Right cardiac atrium (tissue), 5 donors: Measurements from ENCODE around the gene HEXIM1. TPM values are rescaled to one million over a fixed set of nuclear protein-coding genes. Genes with fewer than 3 reads are reported as not detected.

ENCODE experiments used
- ATAC-seq, 2 donors: fragments of 200-7000 bp; cut with Tn5 transposase; one replicate each; pipeline versions ENCODE4 v1.8.0 to v1.9.1; 2020; ENCODE audit warnings: moderate library complexity in 2 of 2, mild to moderate bottlenecking in 1 of 2
- DNase-seq, 3 donors: peaks; one replicate each; pipeline ENCODE4 v3.0.0-alpha.2; 2020
- H3K27ac ChIP-seq: one replicate; pipeline ENCODE4 v1.5.1; 2013; ENCODE audit warnings: mild to moderate bottlenecking, low read length, control low read depth, moderate library complexity
- H3K27me3 ChIP-seq: one replicate; pipeline ENCODE4 v1.6.1; 2013; ENCODE audit not compliant: control insufficient read depth, insufficient read depth
- H3K4me1 ChIP-seq: one replicate; pipeline ENCODE4 v1.6.1; 2013; ENCODE audit warnings: low read length; ENCODE audit not compliant: control insufficient read depth, insufficient read depth
- H3K4me3 ChIP-seq: one replicate; pipeline ENCODE4 v1.5.1; 2013; ENCODE audit warnings: low read length, control low read depth
- H3K9me3 ChIP-seq: one replicate; pipeline ENCODE4 v1.6.1; 2013; ENCODE audit warnings: low read length; ENCODE audit not compliant: control insufficient read depth
- WGBS: extraction: QIAGEN DNeasy Blood & Tissue Kit; methylation state at CpG from one replicate; pipeline ENCODE4 v1.1.7; 2013; 5-methylcytosine and 5-hydroxymethylcytosine counted together
- intact Hi-C, 4 donors: fragments of 100-400 bp; cut with DNase I; formaldehyde crosslinking; loops; one replicate each; pipeline versions ENCODE4 v1.11.0 to v1.14.0; 2022 to 2023
- polyA plus RNA-seq: library from polyadenylated mRNA; stranded (reverse); fragments of 200-250 nt; gene quantifications from one replicate; pipeline ENCODE4 v1.2.3, GENCODE V29; 2013
- total RNA-seq, 4 donors: library from RNA; stranded (reverse); fragmentation: NEBNext Ultra II Directional; extraction: Animal tissue kit (Norgen Biotek cat#: 25700); gene quantifications; one replicate each; pipeline ENCODE4 v1.2.1, GENCODE V29; 2021
- donor health status: healthy with polysubstance abuse.
- donor health status: DM: no; HTN: yes; CAD: no.
- donor health status: DM: no; HTN: no; CAD: no.
- donor health status: DM: no; HTN: yes; CAD: no; lungs with severe emphysema.
- donor health status: DM: yes; HTN: yes; CAD: no.

Gene HEXIM1
- total and polyA plus RNA-seq, 5 donors: 21.2 to 42.6 (median 40.6) TPM

DNA sequence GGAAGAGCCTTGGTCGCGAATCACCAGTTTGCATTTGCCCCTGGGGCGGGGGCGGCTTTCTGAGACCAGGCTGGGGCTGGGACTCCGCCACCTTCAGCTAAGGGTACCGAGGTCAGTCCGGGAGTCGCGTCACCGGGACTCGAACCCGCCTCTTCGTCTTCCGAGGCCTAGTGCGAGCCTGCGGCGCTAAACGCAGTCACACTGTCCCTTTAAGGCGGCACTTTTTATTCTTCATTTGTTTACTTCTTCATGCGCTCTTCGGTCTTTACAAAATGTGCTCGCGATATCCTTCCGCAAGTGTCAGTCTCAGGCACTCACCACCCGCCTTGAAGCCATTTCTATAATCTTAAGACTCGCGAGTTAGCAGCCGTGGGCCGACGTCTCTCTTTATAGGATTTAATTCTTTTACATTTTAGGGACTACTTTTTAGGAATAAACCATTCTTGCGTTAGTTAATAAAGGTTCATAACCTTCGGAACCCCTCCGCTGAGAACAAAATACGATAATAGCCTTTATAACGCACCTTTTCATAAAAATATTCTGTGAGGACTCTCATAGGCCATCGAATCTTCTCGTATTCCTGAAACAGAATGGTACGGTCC is 593 bp upstream of the HEXIM1 start:
- Histone ChIP-seq H3K4me3 (peak overlapping the region; percentile 85), H3K4me1 (peaks cover 9% of the 10 kb centered on the region), H3K27me3 (no peaks in the 10 kb centered on the region), H3K9me3 (no peaks in the 10 kb centered on the region), H3K27ac (peak overlapping the region; percentile 99)
- intact Hi-C loops: loop anchor here in 3 of 4 donors (2.0 to 10.0 kb wide), 4 partner anchors 13 to 167 kb away; partner anchors contain the start of genes ACBD4 (in 1 of the 3), HEXIM2 (in 1 of the 3) and MAP3K14 (in 1 of the 3)
- under 1% methylated on average over 38 of the region's 38 CpGs for WGBS
- peak; percentile 86 to 94 (median 93) for DNase-seq
- peak; percentile 17 to 34 for ATAC-seq

DNA sequence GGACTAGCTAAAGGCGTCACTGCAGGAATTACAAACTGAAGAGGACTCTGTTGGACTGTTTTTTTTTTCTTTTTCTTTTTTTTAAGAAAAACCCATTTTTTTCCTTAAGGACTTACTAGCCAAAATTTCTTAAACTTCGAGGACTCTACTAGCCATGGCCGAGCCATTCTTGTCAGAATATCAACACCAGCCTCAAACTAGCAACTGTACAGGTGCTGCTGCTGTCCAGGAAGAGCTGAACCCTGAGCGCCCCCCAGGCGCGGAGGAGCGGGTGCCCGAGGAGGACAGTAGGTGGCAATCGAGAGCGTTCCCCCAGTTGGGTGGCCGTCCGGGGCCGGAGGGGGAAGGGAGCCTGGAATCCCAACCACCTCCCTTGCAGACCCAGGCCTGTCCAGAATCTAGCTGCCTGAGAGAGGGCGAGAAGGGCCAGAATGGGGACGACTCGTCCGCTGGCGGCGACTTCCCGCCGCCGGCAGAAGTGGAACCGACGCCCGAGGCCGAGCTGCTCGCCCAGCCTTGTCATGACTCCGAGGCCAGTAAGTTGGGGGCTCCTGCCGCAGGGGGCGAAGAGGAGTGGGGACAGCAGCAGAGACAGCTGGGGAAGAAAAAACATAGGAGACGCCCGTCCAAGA is 878 bp downstream of the HEXIM1 start:
- intact Hi-C loops: loop anchor here in 3 of 4 donors (2.0 to 10.0 kb wide), 3 partner anchors 14 to 166 kb away; partner anchors contain the start of genes ACBD4 (in 1 of the 3) and MAP3K14 (in 1 of the 3)
- DNase-seq (peak; percentile 89 to 96 (median 95)), ATAC-seq (peak; percentile 67 to 71)
- Histone ChIP-seq H3K27me3 (no peaks in the 10 kb centered on the region), H3K27ac (peak overlapping the region; percentile 98), H3K4me3 (peak overlapping the region; percentile 82), H3K9me3 (no peaks in the 10 kb centered on the region), H3K4me1 (peaks cover 9% of the 10 kb centered on the region)
- WGBS: under 1% methylated on average over 32 of the region's 32 CpGs

DNA sequence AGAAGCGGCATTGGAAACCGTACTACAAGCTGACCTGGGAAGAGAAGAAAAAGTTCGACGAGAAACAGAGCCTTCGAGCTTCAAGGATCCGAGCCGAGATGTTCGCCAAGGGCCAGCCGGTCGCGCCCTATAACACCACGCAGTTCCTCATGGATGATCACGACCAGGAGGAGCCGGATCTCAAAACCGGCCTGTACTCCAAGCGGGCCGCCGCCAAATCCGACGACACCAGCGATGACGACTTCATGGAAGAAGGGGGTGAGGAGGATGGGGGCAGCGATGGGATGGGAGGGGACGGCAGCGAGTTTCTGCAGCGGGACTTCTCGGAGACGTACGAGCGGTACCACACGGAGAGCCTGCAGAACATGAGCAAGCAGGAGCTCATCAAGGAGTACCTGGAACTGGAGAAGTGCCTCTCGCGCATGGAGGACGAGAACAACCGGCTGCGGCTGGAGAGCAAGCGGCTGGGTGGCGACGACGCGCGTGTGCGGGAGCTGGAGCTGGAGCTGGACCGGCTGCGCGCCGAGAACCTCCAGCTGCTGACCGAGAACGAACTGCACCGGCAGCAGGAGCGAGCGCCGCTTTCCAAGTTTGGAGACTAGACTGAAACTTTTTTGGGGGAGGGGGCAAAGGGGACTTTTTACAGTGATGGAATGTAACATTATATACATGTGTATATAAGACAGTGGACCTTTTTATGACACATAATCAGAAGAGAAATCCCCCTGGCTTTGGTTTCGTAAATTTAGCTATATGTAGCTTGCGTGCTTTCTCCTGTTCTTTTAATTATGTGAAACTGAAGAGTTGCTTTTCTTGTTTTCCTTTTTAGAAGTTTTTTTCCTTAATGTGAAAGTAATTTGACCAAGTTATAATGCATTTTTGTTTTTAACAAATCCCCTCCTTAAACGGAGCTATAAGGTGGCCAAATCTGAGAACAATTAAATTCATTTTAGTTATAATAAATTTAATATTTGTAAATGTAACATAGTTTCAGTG is 1.7 kb downstream of the HEXIM1 start:
- DNase-seq (peak; percentile 77 to 91 (median 90)), ATAC-seq (peak; percentile 7 to 22)
- H3K9me3 ChIP-seq: no peaks in the 10 kb centered on the region
- H3K4me1 ChIP-seq: peaks cover 9% of the 10 kb centered on the region
- under 1% methylated on average over 56 of the region's 56 CpGs for WGBS
- peak overlapping the region; percentile 82 for H3K4me3 ChIP-seq
- no peaks in the 10 kb centered on the region for H3K27me3 ChIP-seq
- intact Hi-C loops: loop anchor here in 3 of 4 donors (2.0 to 10.0 kb wide), 3 partner anchors 15 to 165 kb away; partner anchors contain the start of genes ACBD4 (in 1 of the 3) and MAP3K14 (in 1 of the 3)
- H3K27ac ChIP-seq: peak overlapping the region; percentile 98

DNA sequence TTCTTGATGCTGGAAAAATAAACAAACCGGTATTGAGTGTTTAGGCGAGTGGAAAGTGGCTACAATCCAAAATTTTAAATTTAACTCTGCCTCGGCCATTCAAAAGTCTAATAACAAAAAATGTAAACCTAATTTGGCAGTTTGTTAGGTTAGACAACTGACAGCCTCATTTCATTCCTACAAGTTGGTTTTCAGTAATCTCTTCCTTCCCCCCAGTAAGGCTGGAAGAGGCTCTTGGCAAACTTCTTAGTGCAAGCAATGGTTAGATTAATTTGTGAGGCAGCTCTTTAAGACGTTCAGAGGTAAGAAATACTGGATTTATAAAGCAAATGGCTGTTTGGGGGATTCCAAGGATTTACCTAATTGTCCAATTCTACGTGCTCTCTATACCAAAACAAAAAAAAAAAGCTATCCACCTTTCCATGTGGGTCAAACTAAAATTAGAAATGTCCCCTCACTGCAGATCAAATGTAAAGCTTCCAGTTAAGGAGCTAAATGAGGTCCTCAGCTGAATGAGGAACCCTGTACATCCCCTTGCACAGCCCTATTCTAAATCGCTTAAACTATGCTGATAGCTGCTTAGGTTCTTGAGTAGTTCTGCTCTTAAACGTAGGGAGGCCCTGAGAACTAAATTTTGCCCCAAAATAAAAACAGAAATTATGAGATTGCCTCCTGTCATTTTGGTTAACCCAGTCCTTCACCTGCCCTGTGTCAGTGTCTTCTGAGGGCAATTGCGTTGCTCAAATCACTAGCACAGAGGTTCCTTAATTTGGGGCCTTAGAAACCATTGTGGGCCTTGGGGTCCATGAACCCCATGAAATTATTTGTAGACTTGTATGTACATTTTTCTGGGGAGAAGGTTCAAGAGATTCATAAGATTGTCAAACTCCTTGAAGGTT is 2.9 kb downstream of the HEXIM1 start:
- no peak for ATAC-seq
- no peaks in the 10 kb centered on the region for H3K9me3 ChIP-seq
- no peaks in the 10 kb centered on the region for H3K27me3 ChIP-seq
- no peak for DNase-seq
- peak overlapping the region; percentile 82 for H3K4me3 ChIP-seq
- peak overlapping the region; percentile 30 for H3K27ac ChIP-seq
- WGBS: 21% methylated on average over 8 of the region's 8 CpGs
- intact Hi-C loops: no loop called here
- H3K4me1 ChIP-seq: peaks cover 11% of the 10 kb centered on the region

DNA sequence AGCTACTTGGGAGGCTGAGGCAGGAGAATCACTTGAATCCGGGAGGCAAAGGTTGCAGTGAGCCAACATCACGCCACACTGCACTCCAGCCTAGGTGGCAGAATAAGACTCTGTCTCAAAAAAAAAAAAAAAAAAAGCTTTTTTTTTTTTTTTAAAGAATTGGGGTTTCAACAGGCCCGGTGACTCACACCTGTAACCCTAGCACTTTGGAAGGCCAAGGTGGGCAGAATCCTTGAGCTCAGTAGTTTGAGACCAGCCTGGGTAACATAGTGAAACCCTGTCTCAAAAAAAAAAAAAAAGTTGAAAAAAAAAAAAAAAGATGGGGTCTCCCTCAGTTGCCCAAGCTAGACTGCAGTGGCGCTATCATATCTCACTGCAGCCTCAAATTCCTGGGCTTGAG is 6.8 kb downstream of the HEXIM1 start:
- WGBS: 94% methylated on average over 4 of the region's 4 CpGs
- H3K4me1 ChIP-seq: peaks cover 6% of the 10 kb centered on the region
- DNase-seq (no peak), ATAC-seq (no peak)
- H3K4me3 ChIP-seq: no peak overlapping the region
- H3K9me3 ChIP-seq: no peaks in the 10 kb centered on the region
- no peaks in the 10 kb centered on the region for H3K27me3 ChIP-seq
- intact Hi-C loops: loop anchor here in 1 of 4 donors (5.0 kb wide), 1 partner anchor 42 kb away; no protein-coding TSS in a partner anchor
- no peak overlapping the region for H3K27ac ChIP-seq

DNA sequence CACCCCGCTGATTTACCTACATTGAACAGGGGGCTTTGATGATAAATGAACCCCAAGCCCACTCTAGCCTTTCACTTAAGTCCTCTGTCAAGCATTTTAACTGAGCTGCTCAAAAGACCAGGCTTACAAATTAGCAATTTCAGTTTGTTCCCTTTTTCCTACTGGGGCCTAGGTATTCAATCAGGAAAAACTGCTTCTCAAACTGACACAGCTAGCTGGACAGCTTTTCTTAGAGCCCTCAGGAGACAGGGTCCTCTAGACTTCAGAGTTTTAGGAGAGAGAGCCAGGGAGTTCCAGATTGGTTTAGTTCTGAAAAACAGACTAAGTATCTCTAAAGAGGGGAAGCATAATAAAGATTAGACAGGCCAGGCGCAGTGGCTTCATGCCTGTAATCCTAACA is 7.2 kb downstream of the HEXIM1 start:
- no peaks in the 10 kb centered on the region for H3K27me3 ChIP-seq
- H3K4me3 ChIP-seq: no peak overlapping the region
- peak overlapping the region; percentile 57 for H3K27ac ChIP-seq
- intact Hi-C loops: loop anchor here in 1 of 4 donors (5.0 kb wide), 1 partner anchor 42 kb away; no protein-coding TSS in a partner anchor
- no peaks in the 10 kb centered on the region for H3K9me3 ChIP-seq
- DNase-seq (no peak), ATAC-seq (no peak)
- 79% methylated on average over 2 of the region's 2 CpGs for WGBS
- peaks cover 6% of the 10 kb centered on the region for H3K4me1 ChIP-seq

DNA sequence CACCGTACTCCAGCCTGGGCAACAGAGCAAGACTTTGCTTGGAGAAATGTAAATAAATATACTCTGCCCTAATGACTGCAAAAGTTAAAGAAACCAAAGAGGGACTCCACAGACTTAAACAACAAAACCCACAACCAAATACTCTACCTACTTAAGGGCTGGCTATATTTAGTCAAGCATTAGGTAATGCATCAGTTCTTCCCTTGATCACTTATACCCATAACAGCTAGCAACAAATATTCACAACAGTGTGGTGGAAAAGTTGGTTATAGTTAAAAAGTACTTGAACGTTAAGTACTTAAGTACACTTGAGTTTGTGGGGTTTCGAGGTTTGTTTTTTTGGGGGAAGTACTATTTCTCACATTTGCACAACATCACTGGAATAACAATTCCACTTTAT is 8.0 kb downstream of the HEXIM1 start:
- Histone ChIP-seq H3K9me3 (no peaks in the 10 kb centered on the region), H3K4me1 (peaks cover 6% of the 10 kb centered on the region), H3K27me3 (no peaks in the 10 kb centered on the region), H3K4me3 (no peak overlapping the region), H3K27ac (no peak overlapping the region)
- 89% methylated on average over 3 of the region's 3 CpGs for WGBS
- ATAC-seq (no peak), DNase-seq (no peak)
- intact Hi-C loops: loop anchor here in 1 of 4 donors (5.0 kb wide), 1 partner anchor 41 kb away; no protein-coding TSS in a partner anchor

DNA sequence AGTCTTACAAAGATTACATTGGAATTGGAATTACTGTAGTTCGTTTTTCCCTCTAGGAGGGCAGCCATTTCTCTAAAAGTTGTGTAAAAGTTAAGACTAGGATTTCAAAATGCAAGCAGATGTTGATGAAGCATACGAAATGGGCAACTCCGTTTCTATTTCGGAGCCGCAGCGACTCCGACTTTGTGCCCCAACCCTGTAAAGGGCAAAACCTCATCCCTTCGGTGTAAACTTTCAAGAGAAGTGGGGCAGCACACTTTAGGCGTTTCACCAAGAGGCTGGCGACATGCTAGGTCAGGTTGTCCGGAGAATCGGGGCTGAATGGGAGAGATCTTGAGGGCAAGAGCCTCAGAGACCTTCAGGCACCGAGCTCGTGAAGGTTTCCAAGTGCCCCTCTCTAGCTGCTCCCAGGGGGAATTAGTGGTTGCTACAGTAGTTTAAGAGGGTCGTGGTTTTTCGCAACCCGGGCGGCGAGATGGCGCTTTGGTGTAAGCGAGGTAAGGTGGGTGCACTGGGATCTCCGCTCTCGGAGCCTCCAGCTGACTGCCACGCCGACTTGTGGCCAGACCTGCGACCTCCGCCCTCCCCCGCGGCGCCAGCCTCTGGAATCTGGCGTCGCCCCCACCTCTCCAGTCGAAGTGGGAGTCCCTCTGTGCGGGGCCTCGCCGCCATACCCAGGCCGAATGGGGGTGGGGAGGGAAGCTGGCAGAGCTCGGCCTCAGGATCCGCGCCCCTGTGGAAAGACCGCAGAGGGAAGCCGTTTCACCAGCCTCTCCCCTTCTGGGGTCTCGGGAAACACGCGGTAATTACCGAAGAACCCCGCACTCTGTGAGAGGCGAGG is 12.4 kb downstream of the HEXIM1 start:
- Histone ChIP-seq H3K27me3 (no peaks in the 10 kb centered on the region), H3K27ac (peak overlapping the region; percentile 100), H3K4me1 (peaks cover 8% of the 10 kb centered on the region), H3K9me3 (no peaks in the 10 kb centered on the region), H3K4me3 (peak overlapping the region; percentile 93)
- ATAC-seq (peak; percentile 71 to 76), DNase-seq (peak; percentile 77 to 90 (median 88))
- intact Hi-C loops: loop anchor here in 1 of 4 donors (2.0 kb wide), 1 partner anchor 14 kb away; no protein-coding TSS in a partner anchor
- WGBS: under 1% methylated on average over 48 of the region's 48 CpGs
